NCI-H226 (cell line): Measurements from ENCODE around the gene HOXC11.

Experiments used
- DNase-seq: peaks from one replicate; pipeline ENCODE4 v3.0.0-alpha.2; 2015

The HOXC11 gene

DNA sequence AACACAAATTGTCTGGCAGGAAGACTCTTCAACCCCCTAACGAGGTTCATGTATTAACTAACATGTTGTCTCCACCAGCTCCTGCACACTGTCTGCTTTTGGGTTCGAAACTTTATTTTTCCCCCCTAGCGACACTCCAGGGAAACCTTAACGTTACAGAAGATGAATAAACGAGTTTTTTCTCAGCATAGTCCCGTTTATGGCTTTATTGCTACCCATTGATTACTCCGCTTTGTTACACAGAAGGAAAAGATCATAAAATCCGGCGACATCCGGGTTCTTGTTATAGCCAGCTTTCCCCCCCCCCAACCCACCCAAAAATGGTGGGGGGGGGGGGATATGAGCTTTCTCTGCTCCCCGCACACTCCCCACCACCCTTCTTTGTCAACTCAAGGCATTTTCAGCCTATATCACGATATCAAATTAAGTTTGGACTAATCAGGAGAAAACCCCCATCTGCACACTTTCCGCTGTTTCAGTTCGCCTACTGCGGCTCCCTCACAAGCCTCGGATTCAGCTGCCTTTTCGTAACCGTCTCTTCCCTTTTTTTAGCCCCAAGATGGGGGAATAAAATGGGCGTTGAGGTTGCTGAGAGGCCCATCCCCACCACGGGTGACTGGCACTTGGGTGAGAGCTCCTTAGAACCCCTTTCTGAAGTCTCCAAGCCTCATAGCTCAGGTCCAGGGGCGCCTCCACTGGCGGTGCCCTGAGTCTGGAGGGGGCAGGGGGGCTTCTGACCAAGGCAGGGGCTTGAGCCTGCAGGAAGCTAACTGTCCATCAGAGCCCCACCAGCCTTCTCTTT lies 53.9 kb downstream of the HOXC11 start:
- DNase-seq, result no peak
